ENCODE data around the gene BRD7. TPM values are rescaled to one million over a fixed set of nuclear protein-coding genes. Genes with fewer than 3 reads are reported as not detected.
A peak's percentile ranks its signal among the peaks of the same experiment; 100 is the strongest.

BRD7 gene
- total RNA-seq, 6 experiments from 2014 or later, result 16.9 to 24.1 (median 20.2) TPM

GRCh38 chr16:50326835-50327465, 41.8 kb downstream of the BRD7 start:
- H3K4me3 ChIP-seq, result no peak overlapping the region
- TF ChIP-seq POLR2A (IDR thresholded peaks at IDR 0.05), result no peak
- TF ChIP-seq, protein P1, sequence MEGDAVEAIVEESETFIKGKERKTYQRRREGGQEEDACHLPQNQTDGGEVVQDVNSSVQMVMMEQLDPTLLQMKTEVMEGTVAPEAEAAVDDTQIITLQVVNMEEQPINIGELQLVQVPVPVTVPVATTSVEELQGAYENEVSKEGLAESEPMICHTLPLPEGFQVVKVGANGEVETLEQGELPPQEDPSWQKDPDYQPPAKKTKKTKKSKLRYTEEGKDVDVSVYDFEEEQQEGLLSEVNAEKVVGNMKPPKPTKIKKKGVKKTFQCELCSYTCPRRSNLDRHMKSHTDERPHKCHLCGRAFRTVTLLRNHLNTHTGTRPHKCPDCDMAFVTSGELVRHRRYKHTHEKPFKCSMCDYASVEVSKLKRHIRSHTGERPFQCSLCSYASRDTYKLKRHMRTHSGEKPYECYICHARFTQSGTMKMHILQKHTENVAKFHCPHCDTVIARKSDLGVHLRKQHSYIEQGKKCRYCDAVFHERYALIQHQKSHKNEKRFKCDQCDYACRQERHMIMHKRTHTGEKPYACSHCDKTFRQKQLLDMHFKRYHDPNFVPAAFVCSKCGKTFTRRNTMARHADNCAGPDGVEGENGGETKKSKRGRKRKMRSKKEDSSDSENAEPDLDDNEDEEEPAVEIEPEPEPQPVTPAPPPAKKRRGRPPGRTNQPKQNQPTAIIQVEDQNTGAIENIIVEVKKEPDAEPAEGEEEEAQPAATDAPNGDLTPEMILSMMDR (IDR thresholded peaks at IDR 0.05), result peak; percentile 20 to 54 (median 46)
- DNase-seq, result no peak
- no peaks in the 10 kb centered on the region for H3K27me3 ChIP-seq
- H3K27ac ChIP-seq, result no peak overlapping the region
- 60% methylated on average over 5 of the region's 7 CpGs for WGBS (ENCODE audit: insufficient coverage, low coverage, low lambda C conversion rate, missing lambda C conversion rate)
- peaks cover 0 to 30% (median 10%) of the 10 kb centered on the region in 4 donors for H3K36me3 ChIP-seq
- no peaks in the 10 kb centered on the region for H3K4me1 ChIP-seq
- H3K9me3 ChIP-seq, result no peaks in the 10 kb centered on the region
- intact Hi-C loops (cut with DNase I), result no loop called here
- peak; percentile 68 to 74 (median 72) for ATAC-seq

- Histone ChIP-seq H3K4me3 (no peak overlapping the region), H3K27me3 (no peaks in the 10 kb centered on the region), H3K4me1 (no peaks in the 10 kb centered on the region), H3K9me3 (no peaks in the 10 kb centered on the region), H3K36me3 (peaks cover 0 to 34% (median 11%) of the 10 kb centered on the region in 4 donors), H3K27ac (no peak overlapping the region)
- no peak for ATAC-seq
- DNase-seq, result no peak
- intact Hi-C loops (cut with DNase I), result no loop called here
- WGBS (ENCODE audit: insufficient coverage, low coverage, low lambda C conversion rate, missing lambda C conversion rate), result 89% methylated on average over 3 of the region's 5 CpGs
- TF ChIP-seq, protein P1 (IDR thresholded peaks at IDR 0.05), result no peak
- TF ChIP-seq POLR2A (IDR thresholded peaks at IDR 0.05), result no peak
Measured at GRCh38 chr16:50326264-50326663, 42.5 kb downstream of the BRD7 start.

- intact Hi-C loops (cut with DNase I), result no loop called here
- Histone ChIP-seq H3K9me3 (no peaks in the 10 kb centered on the region), H3K36me3 (peaks cover 0 to 46% (median 18%) of the 10 kb centered on the region in 4 donors), H3K27me3 (no peaks in the 10 kb centered on the region), H3K4me3 (no peak overlapping the region), H3K27ac (no peak overlapping the region), H3K4me1 (no peaks in the 10 kb centered on the region)
- ATAC-seq (no peak), DNase-seq (no peak)
- TF ChIP-seq, protein P1 (IDR thresholded peaks at IDR 0.05), result no peak
- TF ChIP-seq POLR2A (IDR thresholded peaks at IDR 0.05), result no peak
- 92% methylated on average over 6 of the region's 6 CpGs for WGBS (ENCODE audit: insufficient coverage, low coverage, low lambda C conversion rate, missing lambda C conversion rate)
Measured at GRCh38 chr16:50324345-50324744, 44.4 kb downstream of the BRD7 start.

GRCh38 chr16:50323335-50324011, 45.3 kb downstream of the BRD7 start:
- Histone ChIP-seq H3K27ac (no peak overlapping the region), H3K36me3 (peaks cover 3 to 47% (median 21%) of the 10 kb centered on the region in 4 donors), H3K4me3 (no peak overlapping the region), H3K9me3 (no peaks in the 10 kb centered on the region), H3K27me3 (no peaks in the 10 kb centered on the region), H3K4me1 (no peaks in the 10 kb centered on the region)
- intact Hi-C loops (cut with DNase I), result no loop called here
- ATAC-seq (peak in 3 of 4 donors; percentile 33 to 45 (median 37)), DNase-seq (no peak)
- TF ChIP-seq POLR2A (IDR thresholded peaks at IDR 0.05), result no peak
- TF ChIP-seq, protein P1 (IDR thresholded peaks at IDR 0.05), result peak in 3 of 4 donors; percentile 10 to 18 (median 13)
- 69% methylated on average over 11 of the region's 11 CpGs for WGBS (ENCODE audit: insufficient coverage, low coverage, low lambda C conversion rate, missing lambda C conversion rate)

Data from right lobe of liver (tissue), 6 donors.